IMR-90 (cell line): Measurements from ENCODE around the gene GIMAP5. TPM values are rescaled to one million over a fixed set of nuclear protein-coding genes. Genes with fewer than 3 reads are reported as not detected.

Experiments
- ATAC-seq: fragments of 200-7000 bp; cut with Tn5 transposase; 2 replicates; pipeline ENCODE4 v1.9.1; 2020; ENCODE audit warnings: low read depth, mild to moderate bottlenecking, moderate library complexity
- BruUV-seq: library from RNA; stranded (reverse); fragments of 400-500 nt; replicated peaks from 2 replicates; lab custom pipeline; 2021; lab: Mats Ljungman, UMichigan
- CTCF ChIA-PET: fragments of 300-600 bp; formaldehyde crosslinking; extraction: SDS; loops from one replicate; lab custom pipeline; 2021; ENCODE audit warnings: antibody characterized with exemption; lab: Yijun Ruan, JAX
- POLR2A ChIA-PET: fragments of 300-600 bp; sonication (Branson Sonifier 250); formaldehyde crosslinking; loops from one replicate; lab custom pipeline; 2022; ENCODE audit warnings: antibody characterized with exemption; ENCODE audit not compliant: unreplicated experiment; lab: Charles Lee
- DNase-seq: peaks from one replicate; pipeline ENCODE4 v3.0.0; 2013
- H2AFZ ChIP-seq: replicated peaks from 2 replicates; pipeline ENCODE3; 2013; ENCODE audit warnings: low read length, mild to moderate bottlenecking; ENCODE audit not compliant: poor library complexity
- H2AK5ac ChIP-seq: 2 replicates; pipeline ENCODE4 v1.6.1; 2013; ENCODE audit warnings: low read depth, low read length, inconsistent platforms
- H2AK9ac ChIP-seq: replicated peaks from 2 replicates; pipeline ENCODE3; 2013; ENCODE audit warnings: mild to moderate bottlenecking, low read depth, low read length, moderate library complexity; ENCODE audit not compliant: poor library complexity
- H2BK120ac ChIP-seq: 2 replicates; pipeline ENCODE4 v1.6.1; 2013; ENCODE audit warnings: low read depth, low read length, inconsistent platforms
- H2BK15ac ChIP-seq: 3 replicates; pipeline ENCODE4 v1.6.1; 2013; ENCODE audit warnings: low read depth, low read length, inconsistent platforms
- H2BK20ac ChIP-seq: 2 replicates; pipeline ENCODE4 v1.6.1; 2013; ENCODE audit warnings: low read depth, mild to moderate bottlenecking, inconsistent platforms, low read length, moderate library complexity
- H2BK5ac ChIP-seq: 2 replicates; pipeline ENCODE4 v1.6.1; 2013; ENCODE audit warnings: mild to moderate bottlenecking, low read depth, low read length, inconsistent platforms; ENCODE audit not compliant: poor library complexity, severe bottlenecking
- H3K14ac ChIP-seq: replicated peaks from 2 replicates; pipeline ENCODE4 v1.6.1; 2013; ENCODE audit warnings: low read depth, low read length, inconsistent platforms
- H3K18ac ChIP-seq: 2 replicates; pipeline ENCODE4 v1.6.1; 2013; ENCODE audit warnings: low read depth, low read length, control low read depth
- H3K23ac ChIP-seq: 2 replicates; pipeline ENCODE4 v1.6.1; 2013; ENCODE audit warnings: low read depth, low read length, inconsistent platforms
- H3K27ac ChIP-seq: 2 replicates; pipeline ENCODE4 v1.5.1; 2013; ENCODE audit warnings: mild to moderate bottlenecking, control low read depth, low read length; ENCODE audit not compliant: insufficient read depth
- H3K27me3 ChIP-seq: 2 replicates; pipeline ENCODE4 v1.6.1; 2013; ENCODE audit warnings: low read length; ENCODE audit not compliant: control insufficient read depth, insufficient read depth
- H3K36me3 ChIP-seq: 2 replicates; pipeline ENCODE4 v1.6.1; 2013; ENCODE audit warnings: low read length, mixed read lengths; ENCODE audit not compliant: control insufficient read depth, insufficient read depth
- H3K4ac ChIP-seq: 2 replicates; pipeline ENCODE4 v1.6.1; 2013; ENCODE audit warnings: low read depth, low read length, inconsistent platforms
- H3K4me1 ChIP-seq: 2 replicates; pipeline ENCODE4 v1.6.1; 2013; ENCODE audit warnings: low read length, mixed read lengths; ENCODE audit not compliant: control insufficient read depth, insufficient read depth
- H3K4me2 ChIP-seq: 2 replicates; pipeline ENCODE4 v1.6.1; 2013; ENCODE audit warnings: low read depth, mild to moderate bottlenecking, control low read depth, low read length, moderate library complexity
- H3K4me3 ChIP-seq: 2 replicates; pipeline ENCODE4 v1.5.1; 2013; ENCODE audit warnings: low read depth, mild to moderate bottlenecking, control low read depth, low read length, moderate library complexity; ENCODE audit not compliant: insufficient read depth
- H3K56ac ChIP-seq: 2 replicates; pipeline ENCODE4 v1.6.1; 2013; ENCODE audit warnings: low read length, inconsistent platforms; ENCODE audit not compliant: insufficient read depth; ENCODE audit errors: extremely low read depth
- H3K79me1 ChIP-seq, 2 experiments: 2 replicates each; pipeline ENCODE4 v1.6.1; 2013; ENCODE audit warnings: low read length in 2 of 2, inconsistent platforms in 1 of 2, low read depth in 1 of 2
- H3K9ac ChIP-seq: 2 replicates; pipeline ENCODE4 v1.6.1; 2013; ENCODE audit warnings: low read depth, low read length, control low read depth
- H3K9me1 ChIP-seq: 2 replicates; pipeline ENCODE4 v1.6.1; 2013; ENCODE audit warnings: low read length, inconsistent platforms; ENCODE audit not compliant: insufficient read depth
- H3K9me3 ChIP-seq: 2 replicates; pipeline ENCODE4 v1.6.1; 2013; ENCODE audit warnings: low read length; ENCODE audit not compliant: control insufficient read depth, insufficient read depth
- H4K20me1 ChIP-seq: 2 replicates; pipeline ENCODE4 v1.6.1; 2013; ENCODE audit warnings: low read length, inconsistent platforms; ENCODE audit not compliant: insufficient read depth
- H4K5ac ChIP-seq: 2 replicates; pipeline ENCODE4 v1.6.1; 2013; ENCODE audit warnings: mild to moderate bottlenecking, low read depth, low read length, control low read depth
- H4K8ac ChIP-seq, 2 experiments: 2 replicates each; pipeline ENCODE4 v1.6.1; 2013; ENCODE audit warnings: low read depth in 2 of 2, low read length in 2 of 2, control low read depth in 1 of 2, inconsistent platforms in 1 of 2
- H4K91ac ChIP-seq: 2 replicates; pipeline ENCODE4 v1.6.1; 2013; ENCODE audit warnings: low read depth, low read length, inconsistent platforms; ENCODE audit not compliant: insufficient read depth
- BHLHE40 ChIP-seq: fragments of 150-350 bp; IDR thresholded peaks from 2 replicates; pipeline ENCODE4 v1.6.1; 2016; ENCODE audit warnings: mild to moderate bottlenecking, low read depth, low read length
- CEBPB ChIP-seq: IDR thresholded peaks from 2 replicates; pipeline ENCODE4 v1.6.1; 2012; ENCODE audit warnings: low read depth, low read length, improper control_type of control experiment
- CHD1 ChIP-seq: IDR thresholded peaks from 2 replicates; pipeline ENCODE4 v1.6.1; 2012; ENCODE audit warnings: low read depth, low read length, improper control_type of control experiment
- FOS ChIP-seq: fragments of 150-350 bp; IDR thresholded peaks from 2 replicates; pipeline ENCODE4 v1.6.1; 2016; ENCODE audit warnings: low read depth, low read length
- MAFK ChIP-seq: IDR thresholded peaks from 2 replicates; pipeline ENCODE4 v1.6.1; 2012; ENCODE audit warnings: low read depth, low read length, improper control_type of control experiment
- MAZ ChIP-seq: IDR thresholded peaks from 2 replicates; pipeline ENCODE4 v1.6.1; 2012; ENCODE audit warnings: low read depth, mild to moderate bottlenecking, low read length, improper control_type of control experiment, moderate library complexity, borderline replicate concordance
- MXI1 ChIP-seq: IDR thresholded peaks from 2 replicates; pipeline ENCODE4 v1.6.1; 2012; ENCODE audit warnings: low read depth, mild to moderate bottlenecking, low read length, moderate library complexity, borderline replicate concordance
- NFE2L2 ChIP-seq: fragments of 150-350 bp; IDR thresholded peaks from 2 replicates; pipeline ENCODE4 v1.6.1; 2016; ENCODE audit warnings: low read depth, mild to moderate bottlenecking, low read length
- POLR2A ChIP-seq: IDR thresholded peaks from 2 replicates; pipeline ENCODE4 v1.6.1; 2012; ENCODE audit warnings: mild to moderate bottlenecking, low read depth, low read length
- RAD21 ChIP-seq: IDR thresholded peaks from 2 replicates; pipeline ENCODE4 v1.6.1; 2012; ENCODE audit warnings: low read length, improper control_type of control experiment
- RCOR1 ChIP-seq: IDR thresholded peaks from 2 replicates; pipeline ENCODE4 v1.6.1; 2012; ENCODE audit warnings: mild to moderate bottlenecking, low read length, improper control_type of control experiment; ENCODE audit not compliant: insufficient replicate concordance
- RFX5 ChIP-seq: IDR thresholded peaks from 2 replicates; pipeline ENCODE4 v1.8.0; 2012; ENCODE audit warnings: low read depth, mild to moderate bottlenecking, low read length, moderate library complexity
- SMC3 ChIP-seq: fragments of 150-350 bp; IDR thresholded peaks from 2 replicates; pipeline ENCODE4 v1.6.1; 2016; ENCODE audit warnings: low read depth, mild to moderate bottlenecking, antibody characterized with exemption, low read length, moderate library complexity
- WGBS, 2 experiments: methylation state at CpG; one replicate each; pipeline versions ENCODE4 v1.1.5 to v1.1.7; 2013; ENCODE audit warnings: missing lambda C conversion rate in 2 of 2; ENCODE audit not compliant: insufficient read length in 1 of 2; ENCODE audit errors: extremely low coverage in 2 of 2; 5-methylcytosine and 5-hydroxymethylcytosine counted together
- dilution Hi-C: fragments of 300-500 bp; cut with HindIII; formaldehyde crosslinking; loops from one replicate; pipeline ENCODE4 v1.14.3; 2018; ENCODE audit warnings: low sequenced_read_pairs; ENCODE audit not compliant: unreplicated experiment
- in situ Hi-C: fragments of 300-500 bp; cut with MboI; formaldehyde crosslinking; loops from 3 replicates; pipeline ENCODE4 v1.14.3; 2019; ENCODE audit warnings: low sequenced_read_pairs, inconsistent platforms, mixed read lengths
- intact Hi-C: fragments of 100-400 bp; cut with micrococcal nuclease; formaldehyde crosslinking; loops from 2 replicates; pipeline ENCODE4 v1.10.0; 2022
- polyA plus RNA-seq, 3 experiments: library from polyadenylated mRNA; depleted of rRNA; stranded (reverse); fragments of >200 nt; gene quantifications; 2 replicates each; pipeline ENCODE4 v1.2.3, GENCODE V29; 2012; ENCODE audit warnings: low replicate concordance in 1 of 3
- total RNA-seq: library from RNA; depleted of rRNA; stranded (reverse); fragments of >200 nt; gene quantifications from 2 replicates; pipeline ENCODE4 v1.2.3, GENCODE V29; 2012
- TF ChIP-seq, protein P1 (sequence below): conservative IDR thresholded peaks from 2 replicates; pipeline ENCODE4 v1.5.1; 2012; ENCODE audit warnings: mild to moderate bottlenecking, low read depth, low read length, improper control_type of control experiment
- TF ChIP-seq, protein P2 (sequence below): fragments of 150-350 bp; IDR thresholded peaks from 2 replicates; pipeline ENCODE4 v1.6.1; 2016; ENCODE audit warnings: low read depth, mild to moderate bottlenecking, low read length, moderate library complexity, borderline replicate concordance
- TF ChIP-seq, protein P3 (sequence below): fragments of 150-350 bp; IDR thresholded peaks from 2 replicates; pipeline ENCODE4 v1.6.1; 2017; ENCODE audit warnings: mild to moderate bottlenecking, antibody characterized with exemption, low read length, low read depth

Gene GIMAP5
- total and polyA plus RNA-seq, 2 of the 4 experiments (the other 2 are of a cell fraction): not detected

DNA sequence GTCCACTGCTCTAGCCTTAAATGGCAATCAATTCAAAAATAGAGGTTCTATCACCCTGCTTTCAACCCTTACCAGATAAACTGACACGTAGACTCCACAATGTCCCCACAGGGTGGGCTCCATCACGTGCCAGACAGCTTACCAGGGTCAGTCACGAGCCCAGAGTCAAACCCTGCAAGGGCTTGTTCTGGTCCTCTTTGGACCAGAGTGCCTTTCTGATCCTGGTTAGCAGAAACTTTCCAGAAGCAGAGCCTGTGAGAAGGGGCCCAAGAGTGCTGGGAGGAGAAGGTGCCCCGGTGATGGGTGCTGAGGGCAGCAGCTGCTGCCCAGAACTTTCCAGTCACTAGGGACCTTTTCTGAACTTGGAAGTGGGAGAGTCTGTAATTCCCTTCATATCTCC, 354 bp upstream of the GIMAP5 start:
- Histone ChIP-seq H3K4me1 (no peaks in the 10 kb centered on the region), H3K36me3 (no peaks in the 10 kb centered on the region), H3K4ac (no peak overlapping the region), H2AFZ (no peak overlapping the region), H2AK5ac (no peak overlapping the region), H3K27ac (no peak overlapping the region), H3K9me3 (no peaks in the 10 kb centered on the region), H2AK9ac (no peak overlapping the region), H3K9ac (no peak overlapping the region), H3K18ac (no peak overlapping the region), H2BK20ac (no peak overlapping the region), H3K79me1 (no peaks in the 10 kb centered on the region), H2BK15ac (no peak overlapping the region), H2BK120ac (no peak overlapping the region), H3K9me1 (no peaks in the 10 kb centered on the region), H3K23ac (no peak overlapping the region), H3K14ac (no peak overlapping the region), H3K27me3 (no peaks in the 10 kb centered on the region; the same call in 1 of the 2 replicates), H4K8ac (no peak overlapping the region), H3K4me3 (no peak overlapping the region), H4K91ac (no peak overlapping the region), H3K4me2 (no peak overlapping the region), H4K20me1 (no peaks in the 10 kb centered on the region), H3K56ac (no peak overlapping the region), H4K5ac (no peak overlapping the region), H2BK5ac (no peak overlapping the region)
- WGBS, 2 experiments: no CpG with 5 or more reads among the region's 4 CpGs
- intact Hi-C loops (no loop called here), in situ Hi-C loops (loop anchor here (25.0 kb wide), 1 partner anchor 425 kb away; the partner anchor contains the start of genes ACTR3C and LRRC61), dilution Hi-C loops (no loop called here)
- no peak for ATAC-seq
- CTCF ChIA-PET: no interaction called here
- DNase-seq: no peak
- no TSS peak for BruUV-seq
- TF ChIP-seq NFE2L2 (no peak), CEBPB (no peak), FOS (no peak), MAFK (no peak), BHLHE40 (no peak), MXI1 (no peak), SMC3 (no peak), RCOR1 (no peak), POLR2A (no peak), RAD21 (no peak), RFX5 (no peak), MAZ (no peak), CHD1 (no peak)
- TF ChIP-seq, protein P1, sequence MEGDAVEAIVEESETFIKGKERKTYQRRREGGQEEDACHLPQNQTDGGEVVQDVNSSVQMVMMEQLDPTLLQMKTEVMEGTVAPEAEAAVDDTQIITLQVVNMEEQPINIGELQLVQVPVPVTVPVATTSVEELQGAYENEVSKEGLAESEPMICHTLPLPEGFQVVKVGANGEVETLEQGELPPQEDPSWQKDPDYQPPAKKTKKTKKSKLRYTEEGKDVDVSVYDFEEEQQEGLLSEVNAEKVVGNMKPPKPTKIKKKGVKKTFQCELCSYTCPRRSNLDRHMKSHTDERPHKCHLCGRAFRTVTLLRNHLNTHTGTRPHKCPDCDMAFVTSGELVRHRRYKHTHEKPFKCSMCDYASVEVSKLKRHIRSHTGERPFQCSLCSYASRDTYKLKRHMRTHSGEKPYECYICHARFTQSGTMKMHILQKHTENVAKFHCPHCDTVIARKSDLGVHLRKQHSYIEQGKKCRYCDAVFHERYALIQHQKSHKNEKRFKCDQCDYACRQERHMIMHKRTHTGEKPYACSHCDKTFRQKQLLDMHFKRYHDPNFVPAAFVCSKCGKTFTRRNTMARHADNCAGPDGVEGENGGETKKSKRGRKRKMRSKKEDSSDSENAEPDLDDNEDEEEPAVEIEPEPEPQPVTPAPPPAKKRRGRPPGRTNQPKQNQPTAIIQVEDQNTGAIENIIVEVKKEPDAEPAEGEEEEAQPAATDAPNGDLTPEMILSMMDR: no peak
- TF ChIP-seq, protein P2, sequence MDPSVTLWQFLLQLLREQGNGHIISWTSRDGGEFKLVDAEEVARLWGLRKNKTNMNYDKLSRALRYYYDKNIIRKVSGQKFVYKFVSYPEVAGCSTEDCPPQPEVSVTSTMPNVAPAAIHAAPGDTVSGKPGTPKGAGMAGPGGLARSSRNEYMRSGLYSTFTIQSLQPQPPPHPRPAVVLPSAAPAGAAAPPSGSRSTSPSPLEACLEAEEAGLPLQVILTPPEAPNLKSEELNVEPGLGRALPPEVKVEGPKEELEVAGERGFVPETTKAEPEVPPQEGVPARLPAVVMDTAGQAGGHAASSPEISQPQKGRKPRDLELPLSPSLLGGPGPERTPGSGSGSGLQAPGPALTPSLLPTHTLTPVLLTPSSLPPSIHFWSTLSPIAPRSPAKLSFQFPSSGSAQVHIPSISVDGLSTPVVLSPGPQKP: no peak
- TF ChIP-seq, protein P3, sequence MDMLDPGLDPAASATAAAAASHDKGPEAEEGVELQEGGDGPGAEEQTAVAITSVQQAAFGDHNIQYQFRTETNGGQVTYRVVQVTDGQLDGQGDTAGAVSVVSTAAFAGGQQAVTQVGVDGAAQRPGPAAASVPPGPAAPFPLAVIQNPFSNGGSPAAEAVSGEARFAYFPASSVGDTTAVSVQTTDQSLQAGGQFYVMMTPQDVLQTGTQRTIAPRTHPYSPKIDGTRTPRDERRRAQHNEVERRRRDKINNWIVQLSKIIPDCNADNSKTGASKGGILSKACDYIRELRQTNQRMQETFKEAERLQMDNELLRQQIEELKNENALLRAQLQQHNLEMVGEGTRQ: no peak
- POLR2A ChIA-PET: no interaction called here
